ENCODE data around the gene DCUN1D2.
"Not testable (repeated sequence)": the region's sequence is repeated elsewhere in the genome, so short reads cannot be mapped to it uniquely, and the experiment has no call there.

Gene DCUN1D2

GRCh38 chr13:113489549-113490495 lies 689 bp downstream of the DCUN1D2 start:
- DNase-seq = no peak

- DNase-seq = no peak
These were observed 1.4 kb downstream of the DCUN1D2 start for GRCh38 chr13:113489171-113489548.

GRCh38 chr13:113488283-113488682 lies 2.2 kb downstream of the DCUN1D2 start:
- no peak for DNase-seq

GRCh38 chr13:113486698-113487097 lies 3.8 kb downstream of the DCUN1D2 start:
- DNase-seq = no peak

- no peak for DNase-seq
These were observed 5.0 kb downstream of the DCUN1D2 start for GRCh38 chr13:113485545-113485944.

- DNase-seq = no peak
These were observed 6.8 kb downstream of the DCUN1D2 start for GRCh38 chr13:113483504-113484293.

GRCh38 chr13:113483081-113483480 lies 7.4 kb downstream of the DCUN1D2 start:
- DNase-seq = no peak

- no peak for DNase-seq
These were observed 11.3 kb downstream of the DCUN1D2 start for GRCh38 chr13:113479179-113479578.

GRCh38 chr13:113477724-113478123 lies 12.8 kb downstream of the DCUN1D2 start:
- DNase-seq = no peak

- DNase-seq = no peak
These were observed 13.7 kb downstream of the DCUN1D2 start for GRCh38 chr13:113476811-113477210.

- no peak for DNase-seq
These were observed 14.6 kb downstream of the DCUN1D2 start for GRCh38 chr13:113475911-113476310.

- no peak for DNase-seq
These were observed 15.2 kb downstream of the DCUN1D2 start for GRCh38 chr13:113475280-113475679.

GRCh38 chr13:113474179-113474578 lies 16.3 kb downstream of the DCUN1D2 start:
- DNase-seq = no peak

GRCh38 chr13:113472355-113473025 lies 18.0 kb downstream of the DCUN1D2 start:
- no peak for DNase-seq

GRCh38 chr13:113471844-113472243 lies 18.7 kb downstream of the DCUN1D2 start:
- no peak for DNase-seq

- DNase-seq = not testable (repeated sequence)
These were observed 19.8 kb downstream of the DCUN1D2 start for GRCh38 chr13:113470635-113471163.

- no peak for DNase-seq
These were observed 20.4 kb downstream of the DCUN1D2 start for GRCh38 chr13:113470073-113470472.

GRCh38 chr13:113469582-113469981 lies 20.9 kb downstream of the DCUN1D2 start:
- DNase-seq = no peak

GRCh38 chr13:113468472-113469201 lies 21.9 kb downstream of the DCUN1D2 start:
- no peak for DNase-seq

GRCh38 chr13:113468029-113468428 lies 22.5 kb downstream of the DCUN1D2 start:
- DNase-seq = no peak

- DNase-seq = no peak
These were observed 24.1 kb downstream of the DCUN1D2 start for GRCh38 chr13:113466383-113466782.

GRCh38 chr13:113465300-113465699 lies 25.2 kb downstream of the DCUN1D2 start:
- no peak for DNase-seq
